HG03039 (cell line): Measurements from ENCODE around the gene TAS1R3.

Experiments
- ATAC-seq: cut with Tn5 transposase; IDR thresholded peaks from one replicate; pipeline ENCODE4 v1.9.1; 2021; ENCODE audit warnings: mild to moderate bottlenecking, moderate library complexity; ENCODE audit not compliant: unreplicated experiment

The TAS1R3 gene

DNA sequence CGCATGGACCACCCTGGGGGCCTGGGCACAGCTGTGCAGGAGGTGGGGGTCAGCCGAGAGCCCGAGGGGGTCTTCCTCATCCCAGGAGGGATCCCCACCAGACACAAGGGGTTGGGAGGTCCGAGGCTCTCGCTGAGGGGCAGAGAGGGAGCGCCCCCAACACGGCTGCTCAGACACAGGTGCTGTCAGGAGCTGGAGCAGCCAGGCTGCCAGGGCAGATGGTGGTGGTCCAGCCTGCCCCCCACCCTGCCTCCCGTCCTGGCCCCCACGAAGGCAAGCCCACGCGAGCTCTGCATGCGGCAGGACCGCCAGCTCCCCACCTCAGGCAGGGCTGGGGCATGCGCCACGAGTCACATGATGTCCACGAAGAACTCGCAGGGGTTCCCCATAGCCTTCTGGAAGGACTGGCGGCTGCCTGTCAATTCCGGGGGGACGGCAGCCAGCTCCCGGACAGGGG is 4.7 kb downstream of the TAS1R3 start:
- ATAC-seq: no peak

DNA sequence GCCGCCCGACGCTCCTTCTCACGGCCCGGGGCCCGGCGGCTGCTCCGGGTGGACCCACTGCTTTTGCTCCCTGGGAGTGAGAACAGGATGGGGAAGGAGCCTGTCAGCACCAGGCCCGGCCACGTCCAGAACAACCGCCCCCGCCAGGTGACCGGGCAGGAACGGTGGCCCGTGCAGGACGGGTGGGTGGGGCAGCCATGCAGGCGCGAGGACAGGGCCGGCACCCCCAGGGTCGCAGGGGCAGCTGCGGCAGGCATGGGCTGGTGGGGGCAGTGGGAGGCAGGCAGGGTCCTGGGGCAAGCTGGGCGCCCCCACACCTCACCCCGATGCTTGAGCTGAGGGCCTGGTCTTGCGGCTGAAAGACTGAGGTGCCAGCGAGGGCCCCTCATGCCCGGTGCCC is 5.4 kb downstream of the TAS1R3 start:
- no peak for ATAC-seq

DNA sequence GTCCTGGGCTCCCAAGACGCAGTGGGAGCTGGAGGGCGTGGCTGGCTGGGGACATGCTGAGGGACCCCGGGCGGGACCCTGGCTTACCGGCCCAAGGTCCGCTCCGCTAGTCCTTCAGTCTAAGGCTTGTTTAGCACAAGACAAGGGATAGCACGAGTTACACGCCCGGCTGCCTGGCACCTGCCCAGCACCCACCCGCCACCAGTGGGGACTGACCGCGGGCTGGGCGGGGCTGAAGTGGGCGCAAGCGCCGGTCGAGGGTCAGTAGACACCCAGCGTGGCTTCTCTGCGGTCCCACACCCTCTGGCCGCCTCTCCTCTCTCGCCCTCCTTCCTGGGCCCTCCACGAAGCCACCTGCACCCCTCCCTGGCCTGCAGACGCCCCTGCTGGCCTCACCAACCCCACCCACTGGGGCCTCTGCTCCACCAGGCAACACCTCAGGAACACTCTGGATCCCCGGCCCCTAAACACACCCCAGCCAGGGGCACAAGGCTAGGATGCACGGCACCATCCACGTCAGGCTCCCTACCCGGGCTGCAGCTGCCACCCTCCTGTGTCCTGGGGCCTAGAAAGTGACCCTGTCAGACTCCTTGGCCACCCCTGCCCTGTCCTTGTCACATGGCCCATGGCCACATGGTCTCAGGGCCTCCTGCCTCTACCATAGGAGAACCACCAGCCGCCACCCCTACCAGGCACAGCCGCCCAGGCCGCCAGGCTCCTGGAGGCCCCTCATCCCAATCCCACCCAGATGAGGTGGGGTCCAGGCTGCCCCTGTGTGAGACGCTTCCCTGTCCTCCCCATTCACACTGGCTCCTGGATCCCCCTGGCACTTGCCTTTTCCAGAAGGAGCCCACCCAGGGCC is 6.1 kb downstream of the TAS1R3 start:
- no peak for ATAC-seq

DNA sequence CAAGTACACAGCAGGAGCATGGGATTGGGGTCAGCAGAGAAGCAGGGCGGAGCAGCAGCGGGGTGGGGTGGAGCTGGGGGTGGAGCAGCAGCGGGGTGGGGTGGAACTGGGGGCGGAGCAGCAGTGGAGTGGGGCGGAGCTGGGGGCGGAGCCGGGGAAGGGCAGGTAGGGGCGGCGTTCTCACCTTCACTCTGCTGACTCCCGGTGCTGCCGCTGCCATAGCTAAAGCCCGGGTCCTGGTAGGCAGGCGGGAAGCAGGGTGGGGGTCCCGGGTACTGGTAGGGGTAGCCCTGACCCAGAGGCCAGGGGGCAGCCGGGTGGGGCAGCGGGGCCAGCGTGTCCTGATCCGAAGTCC is 6.7 kb downstream of the TAS1R3 start:
- ATAC-seq: no peak

DNA sequence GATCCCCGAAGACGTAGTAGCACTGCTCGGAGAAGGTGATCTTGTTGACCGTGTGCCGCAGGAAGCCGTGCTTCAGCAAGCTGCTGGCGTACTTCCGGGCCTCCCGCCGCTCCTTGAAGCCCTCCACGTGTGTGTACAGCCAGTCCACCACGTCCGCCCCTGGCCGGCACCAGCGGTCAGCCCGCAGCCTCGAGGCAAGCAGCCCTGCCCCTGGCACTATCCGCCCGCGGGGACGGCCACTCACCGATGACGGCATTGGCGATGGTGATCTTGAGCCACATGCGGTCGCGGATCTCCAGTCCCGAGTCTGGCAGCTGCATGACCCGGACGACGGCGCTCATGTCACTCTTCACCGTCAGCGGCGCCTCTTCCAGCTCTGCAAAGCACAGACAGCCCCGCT is 7.2 kb downstream of the TAS1R3 start:
- ATAC-seq: no peak

DNA sequence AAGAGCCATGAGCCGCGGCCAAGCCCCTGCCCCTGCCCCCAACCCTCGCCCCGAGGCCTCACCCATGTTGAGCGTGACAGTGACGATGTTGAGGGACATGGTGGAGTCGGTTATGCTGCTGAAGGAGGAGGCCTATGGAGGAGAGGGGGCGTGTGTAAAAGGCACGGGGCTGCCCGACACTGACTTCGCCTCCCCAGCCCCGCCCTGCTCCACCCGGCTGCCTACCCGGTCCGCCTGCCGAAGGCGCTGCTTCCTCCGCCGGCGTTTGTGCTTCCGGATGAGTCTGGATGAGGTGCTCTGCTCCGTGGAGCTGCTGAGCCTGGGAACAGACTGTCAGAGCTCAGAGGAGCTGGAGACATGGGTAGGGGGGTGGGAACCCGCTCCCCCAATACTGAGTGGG is 9.1 kb downstream of the TAS1R3 start:
- no peak for ATAC-seq

DNA sequence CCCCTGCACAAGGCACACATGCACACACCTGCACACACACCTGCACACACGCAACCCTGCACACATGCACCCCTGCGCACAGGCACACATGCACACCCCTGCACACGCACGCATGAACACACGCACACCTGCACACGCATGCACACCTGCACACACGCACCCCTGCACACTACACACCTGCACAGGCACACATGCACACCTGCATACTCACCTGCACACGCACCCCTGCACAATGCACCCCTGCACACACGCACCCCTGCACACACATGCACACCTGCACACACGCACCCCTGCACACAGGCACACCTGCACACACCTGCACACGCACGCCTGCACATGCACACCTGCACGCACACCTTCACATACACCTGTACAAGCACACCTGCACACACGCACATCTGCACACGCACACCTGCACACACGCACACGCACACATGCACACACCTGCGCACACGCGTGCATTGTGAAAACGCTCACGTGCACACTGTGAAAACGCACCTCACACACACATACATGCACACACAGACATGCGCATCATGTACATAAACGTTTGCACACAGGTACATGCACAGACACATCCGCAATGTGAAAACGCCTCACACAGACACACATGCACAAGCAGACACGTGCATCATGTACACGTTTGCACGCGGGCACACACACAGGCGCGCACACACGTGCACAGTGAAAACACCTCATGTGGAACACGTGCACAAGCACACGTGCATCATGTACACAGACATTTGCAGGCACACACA is 9.9 kb downstream of the TAS1R3 start:
- no peak for ATAC-seq

DNA sequence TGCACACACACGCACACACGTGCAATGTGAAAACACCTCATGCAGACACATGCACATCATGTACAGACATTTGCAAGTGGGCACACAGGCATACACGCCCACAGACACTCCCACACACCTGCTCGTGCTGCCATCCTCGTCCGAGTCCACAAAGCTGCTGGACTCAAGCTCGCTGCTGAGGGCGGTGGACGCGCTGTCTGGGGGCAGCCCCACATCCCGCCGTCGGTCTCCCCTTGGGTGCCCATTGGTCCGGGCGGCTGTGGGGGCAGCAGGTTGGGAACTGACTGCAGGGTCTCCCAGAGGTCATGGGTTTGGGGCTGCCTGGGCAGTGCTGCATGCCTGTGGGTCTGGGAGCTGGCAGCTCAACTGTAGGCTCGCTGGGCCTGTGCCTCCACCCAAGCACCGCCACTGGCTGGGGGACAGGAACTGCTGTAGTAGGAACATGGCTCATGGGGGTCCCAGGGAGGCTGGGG is 10.5 kb downstream of the TAS1R3 start:
- no peak for ATAC-seq

DNA sequence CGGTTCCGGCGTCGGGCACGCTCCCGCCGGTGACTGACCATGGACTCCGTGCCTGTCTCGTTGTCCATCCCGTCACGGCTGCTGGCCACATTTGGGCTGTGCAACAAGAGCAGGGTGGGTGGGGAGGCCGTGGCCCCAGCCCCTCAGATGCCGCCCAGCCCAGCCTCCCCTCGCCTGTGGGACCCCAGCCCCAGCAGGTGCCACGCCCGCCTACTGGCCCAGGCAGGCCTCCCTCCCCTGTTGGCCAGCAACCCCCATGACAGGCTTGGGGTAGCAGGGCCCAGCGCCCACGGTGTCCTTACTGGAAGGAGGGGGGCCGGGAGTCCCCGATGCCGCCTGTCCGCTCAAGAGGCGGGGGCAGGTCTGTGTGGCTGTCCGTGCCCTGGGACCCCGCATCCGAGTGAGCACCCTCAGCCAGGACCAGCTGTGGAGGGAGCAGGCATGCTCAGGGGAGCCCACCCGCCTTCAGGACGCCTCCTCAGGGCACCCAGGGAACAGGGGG is 11.0 kb downstream of the TAS1R3 start:
- ATAC-seq: no peak

DNA sequence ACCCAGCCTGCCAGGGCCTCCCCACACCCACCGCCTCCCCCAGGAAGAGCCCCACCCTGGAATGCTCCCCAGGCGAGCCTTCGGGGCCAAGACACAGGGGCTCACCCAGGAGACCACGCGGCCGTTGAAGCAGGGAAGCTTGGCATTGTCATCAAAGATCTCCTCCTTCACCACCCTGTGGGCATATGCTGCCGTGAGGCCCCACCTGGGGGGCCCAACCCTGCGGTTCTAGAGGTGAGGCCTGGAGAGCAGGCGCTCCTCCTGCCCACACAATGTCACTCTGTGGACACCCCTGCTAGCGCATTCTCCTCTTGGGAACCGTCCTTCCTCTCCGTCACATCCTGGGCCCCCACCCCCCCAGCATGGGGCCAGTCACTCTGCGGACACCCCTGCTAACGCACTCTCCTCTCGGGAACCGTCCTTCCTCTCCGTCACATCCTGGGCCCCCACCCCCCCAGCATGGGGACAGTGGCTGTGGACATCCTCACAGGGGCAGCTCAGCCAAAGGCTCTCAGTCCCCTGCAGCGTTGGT is 11.6 kb downstream of the TAS1R3 start:
- ATAC-seq: no peak

DNA sequence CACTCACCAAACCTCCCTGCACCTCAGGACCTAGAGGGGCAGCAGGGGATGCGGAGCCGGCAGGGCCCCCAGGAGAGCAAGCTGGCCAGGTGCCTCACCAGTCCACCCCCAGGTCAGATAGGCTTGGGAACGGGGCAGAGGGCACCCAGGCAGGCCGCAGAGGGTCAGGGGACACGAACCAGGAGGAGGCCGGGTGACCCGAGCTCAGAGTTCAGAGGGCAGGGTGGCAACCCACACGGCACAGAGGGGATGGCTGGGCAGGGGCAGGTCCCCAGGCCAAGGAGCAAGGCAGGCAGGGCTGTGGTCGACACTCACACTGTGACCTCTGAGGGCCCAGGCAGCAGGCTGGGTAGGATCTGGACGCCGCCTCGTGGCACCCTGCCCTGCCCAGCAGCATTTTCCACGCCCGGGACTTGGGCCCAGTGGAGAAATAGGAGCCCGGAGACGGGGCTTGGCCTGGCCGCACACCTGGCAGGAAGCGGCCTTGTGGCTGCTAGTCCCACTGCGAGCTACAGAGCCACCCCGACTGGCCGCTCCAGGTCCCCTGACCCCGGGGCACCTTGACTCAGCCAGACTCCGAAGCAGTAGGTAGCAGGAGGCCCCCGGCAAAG is 12.8 kb downstream of the TAS1R3 start:
- ATAC-seq: no peak

DNA sequence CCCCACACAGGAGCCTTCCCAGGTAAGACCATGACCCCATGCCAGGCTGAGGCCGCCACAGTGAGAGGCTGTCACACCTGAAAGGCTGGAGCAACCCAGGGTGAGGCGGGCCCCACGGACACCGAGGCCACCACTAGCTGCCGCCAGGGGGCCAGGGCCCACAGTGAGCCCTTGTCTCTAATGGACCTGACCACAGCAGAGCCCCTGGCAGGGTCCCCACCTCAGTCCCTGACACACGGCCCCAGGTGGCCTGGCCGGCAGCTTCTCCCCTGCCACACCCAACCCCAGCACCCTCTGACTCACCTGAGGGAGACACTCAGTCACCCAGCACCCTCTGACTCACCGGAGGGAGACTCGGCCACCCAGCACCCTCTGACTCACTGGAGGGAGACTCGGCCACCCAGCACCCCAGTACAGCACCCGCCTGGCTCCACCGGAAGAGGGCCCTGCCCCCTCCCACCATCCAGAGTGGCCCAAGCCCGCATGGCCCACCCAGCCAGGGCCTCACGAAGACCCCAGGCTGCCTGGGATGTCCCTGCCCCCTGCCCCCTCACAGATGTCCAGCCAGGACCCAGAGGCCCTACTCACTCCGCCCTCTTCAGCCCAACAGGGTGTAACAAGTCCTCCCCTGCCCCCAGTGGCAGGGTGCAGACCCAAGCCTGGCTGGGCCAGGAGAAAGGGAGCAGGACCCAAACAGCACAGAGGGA is 13.7 kb downstream of the TAS1R3 start:
- no peak for ATAC-seq

DNA sequence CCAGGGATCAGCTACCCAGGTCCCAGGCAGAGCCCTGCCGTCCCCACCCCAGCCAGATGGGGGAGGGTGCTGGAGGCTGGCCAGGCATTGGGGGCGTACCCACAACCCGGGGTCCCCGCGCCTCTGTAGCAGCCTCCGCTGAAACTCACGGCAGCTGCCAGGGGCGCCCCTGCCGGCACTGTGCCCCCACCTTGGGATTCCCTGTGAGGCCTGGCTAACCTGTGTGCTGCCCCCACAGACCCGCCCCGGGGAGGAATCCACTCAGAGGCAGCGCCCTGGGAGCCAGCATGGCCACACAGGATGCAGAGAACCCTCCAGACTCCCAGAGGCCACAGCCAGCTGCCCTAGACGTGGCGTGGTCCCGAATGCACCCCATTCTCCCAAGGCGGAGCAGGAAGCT is 14.3 kb downstream of the TAS1R3 start:
- no peak for ATAC-seq

DNA sequence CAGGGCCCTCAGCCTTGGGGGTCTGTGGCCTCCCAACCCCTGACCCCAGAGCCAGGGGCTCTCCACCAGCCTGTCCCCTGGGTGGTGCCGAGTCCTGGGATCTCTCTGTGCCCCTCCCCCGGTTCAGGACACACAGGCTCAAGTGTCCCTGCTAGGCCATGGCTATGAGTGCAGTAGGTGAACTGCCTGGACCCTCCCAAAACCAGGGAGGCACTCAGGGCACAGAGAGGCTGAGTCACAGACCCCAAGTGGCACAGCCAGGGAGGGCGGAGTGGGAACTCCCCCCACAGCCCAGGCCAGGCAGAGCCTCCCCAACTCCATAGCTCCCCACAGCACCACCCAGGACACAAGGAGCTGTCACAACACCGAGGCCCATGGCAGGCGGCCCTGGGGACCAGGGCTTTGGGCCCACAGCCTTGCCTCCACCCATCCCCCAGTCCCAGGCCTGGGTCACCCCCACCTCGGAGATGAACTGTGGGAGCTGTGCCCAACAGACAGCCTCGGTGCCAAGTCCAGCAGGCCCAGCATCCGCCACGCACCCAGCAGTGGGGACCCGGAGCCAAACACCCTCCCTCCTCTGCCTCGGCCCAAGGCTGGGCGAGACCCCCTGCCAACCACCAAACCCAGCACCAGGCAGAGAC is 14.9 kb downstream of the TAS1R3 start:
- ATAC-seq: no peak

DNA sequence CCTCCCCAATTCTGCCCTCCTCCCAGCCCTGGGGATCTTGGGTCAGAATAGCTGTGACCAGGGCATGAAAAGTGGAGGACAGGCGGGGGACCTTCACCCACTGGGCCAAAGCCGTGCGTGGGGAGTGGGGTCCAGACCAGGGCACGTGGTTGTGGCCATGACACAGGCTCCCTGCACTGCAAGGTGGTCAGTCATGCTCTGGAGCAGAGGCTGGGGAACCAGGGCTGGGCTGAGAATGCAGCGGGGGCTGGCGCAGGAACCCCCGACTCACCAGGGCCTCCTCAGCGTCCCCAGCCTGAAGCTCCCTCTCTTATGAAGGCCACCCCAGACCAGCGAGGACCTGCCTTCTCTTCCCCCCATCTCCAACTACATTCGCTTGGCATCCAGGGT is 15.4 kb downstream of the TAS1R3 start:
- ATAC-seq: no peak

DNA sequence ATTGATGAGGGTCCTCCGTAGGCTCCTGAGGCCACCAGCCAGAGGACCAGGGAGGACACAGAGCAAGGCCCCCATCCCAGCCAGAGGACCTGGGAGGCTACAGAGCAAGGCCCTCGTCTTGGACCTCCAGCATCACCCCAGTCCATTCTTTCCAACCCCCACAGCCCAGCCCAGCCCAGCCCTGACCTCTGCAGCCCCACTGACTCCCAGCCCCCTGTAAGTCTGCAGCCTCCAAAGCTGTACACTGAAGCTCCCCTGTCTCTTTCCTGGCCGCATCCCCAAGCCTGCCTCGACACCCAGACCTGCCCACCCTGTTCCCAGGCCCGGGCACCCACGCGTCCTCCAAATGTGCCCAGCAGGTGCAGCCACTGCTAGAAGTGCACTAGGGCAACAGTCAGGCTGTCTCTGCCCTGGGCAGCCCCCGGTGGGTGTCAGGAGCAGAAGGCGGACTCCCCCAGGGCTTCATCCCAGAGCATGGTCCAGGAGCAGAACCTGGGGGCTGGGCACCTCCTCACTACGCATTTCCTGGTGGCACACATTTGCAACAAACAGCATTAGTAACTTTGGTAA is 16.0 kb downstream of the TAS1R3 start:
- ATAC-seq: no peak

DNA sequence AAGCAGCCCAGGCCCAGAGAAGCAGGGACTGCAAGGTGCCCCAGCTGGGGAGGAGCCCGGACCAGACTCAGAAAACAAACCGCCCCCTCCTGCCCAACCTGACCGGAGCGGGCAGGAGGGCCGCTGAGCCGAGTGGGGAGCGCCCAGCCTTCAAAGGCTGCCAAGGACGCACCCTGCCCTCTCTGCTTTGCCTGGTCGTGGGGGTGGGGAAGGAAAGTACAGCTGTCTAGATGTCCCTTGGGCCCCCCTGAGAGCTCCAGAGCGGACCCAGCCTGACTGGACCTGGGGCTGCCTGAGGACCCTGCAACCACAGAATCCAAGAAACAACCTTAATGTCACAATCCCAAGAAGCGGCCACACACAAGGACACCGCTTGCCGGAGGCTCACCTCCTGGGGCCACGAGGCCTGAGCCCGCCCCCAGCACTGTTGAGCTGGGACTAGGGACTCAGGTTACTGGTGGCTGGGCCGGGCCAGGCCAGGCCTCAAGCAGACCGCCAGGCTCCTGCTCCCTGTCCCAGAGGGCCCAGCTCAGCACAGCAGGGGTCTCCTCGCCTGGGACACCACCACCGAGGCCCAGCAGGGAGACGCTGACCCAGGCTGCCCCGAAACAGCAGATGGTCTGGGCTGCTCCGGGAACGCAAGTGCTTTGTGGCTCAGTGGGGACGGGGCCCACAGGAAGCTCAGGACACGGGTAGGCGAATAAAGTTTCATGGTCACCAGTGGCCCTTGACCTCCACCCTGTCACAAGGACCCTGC is 16.8 kb downstream of the TAS1R3 start:
- no peak for ATAC-seq

DNA sequence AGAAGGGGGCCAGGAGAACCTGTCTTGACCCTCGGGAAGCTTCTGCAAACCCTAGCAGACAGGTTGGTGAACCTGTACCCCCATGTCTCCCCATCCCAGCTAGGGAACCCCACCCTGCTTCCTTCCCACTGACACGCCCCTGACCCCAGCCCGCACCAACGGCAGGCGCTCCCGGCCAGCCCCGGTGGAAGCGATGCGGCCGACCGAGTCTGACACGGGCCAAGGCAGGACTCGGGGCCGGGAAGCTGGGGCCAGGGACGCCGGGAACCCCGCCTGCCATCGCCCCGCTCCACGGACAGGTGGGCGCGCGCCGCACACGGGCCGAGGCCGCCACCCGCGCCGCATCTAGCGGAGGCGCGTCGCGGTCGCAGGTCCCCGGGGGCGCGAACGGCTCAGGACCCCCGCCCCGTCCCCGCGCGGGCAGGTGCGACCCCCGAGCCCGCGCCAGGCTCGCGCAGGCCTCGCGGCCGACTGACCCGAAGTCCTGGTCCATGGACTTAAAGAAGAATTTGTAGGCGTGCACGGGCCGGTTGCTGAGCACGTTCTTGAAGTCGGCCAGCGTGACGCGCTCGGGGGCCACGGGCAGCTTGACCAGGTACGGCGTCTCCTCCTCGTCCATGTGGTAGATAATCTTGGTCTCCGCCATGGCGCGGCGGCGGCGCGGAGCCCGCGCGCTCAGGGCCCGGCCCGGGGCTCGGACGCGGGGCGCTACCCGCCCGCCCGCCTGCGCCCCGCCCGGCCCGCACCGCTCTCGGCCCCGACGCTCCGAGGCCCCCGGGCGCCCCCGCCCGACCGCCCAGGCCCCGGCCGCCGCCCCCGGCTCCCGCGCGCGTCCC is 17.6 kb downstream of the TAS1R3 start:
- ATAC-seq: peak; percentile 26
